NOMO-1 treated with DMSO at 0.1 percent for 48 hours (cell line): ENCODE measurements around the gene CDH4.

Experiments
- DNase-seq: peaks from one replicate; lab custom pipeline; 2025; ENCODE audit not compliant: unreplicated experiment; lab: John Stamatoyannopoulos, UW

Gene CDH4

DNA sequence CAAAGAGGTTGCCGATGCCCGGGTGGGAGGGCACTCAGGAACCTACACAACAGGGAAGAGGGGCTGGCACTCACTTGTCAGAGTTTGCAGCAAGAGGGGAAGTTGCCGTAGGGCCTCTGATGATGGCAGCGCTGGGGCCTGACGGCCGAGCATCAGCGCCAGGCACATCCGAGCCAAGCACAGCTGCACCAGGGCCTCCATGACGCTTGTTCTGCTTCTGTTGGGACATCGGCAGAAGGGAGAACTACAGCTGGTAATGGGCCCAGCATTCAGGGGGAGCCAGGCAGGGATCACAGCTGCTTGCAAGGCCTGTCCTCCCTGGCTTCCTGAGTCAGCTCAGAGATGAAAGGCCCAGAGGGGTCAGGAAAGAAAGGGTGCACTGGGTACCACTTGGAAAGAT, 367.7 kb downstream of the CDH4 start:
- DNase-seq: no peak

DNA sequence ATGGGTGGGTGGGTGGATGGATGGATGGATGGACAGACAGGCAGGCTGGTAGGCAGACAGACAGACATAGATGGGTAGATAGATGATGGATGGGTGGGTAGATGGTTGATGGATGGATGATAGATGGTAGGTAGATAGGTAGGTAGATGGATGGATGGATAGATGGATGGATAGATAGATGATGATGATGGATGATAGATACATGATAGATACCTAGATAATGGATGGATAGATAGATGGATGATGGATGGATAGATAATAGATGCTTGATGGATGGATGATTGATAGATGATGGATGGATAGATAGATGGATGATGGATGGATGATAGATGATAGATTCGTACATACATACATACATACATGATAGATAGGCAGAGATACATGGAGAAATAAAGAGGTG, 368.1 kb downstream of the CDH4 start:
- DNase-seq: no peak

- no peak for DNase-seq
Measured at GRCh38 chr20:61621035-61621730, 369.1 kb downstream of the CDH4 start.

DNA sequence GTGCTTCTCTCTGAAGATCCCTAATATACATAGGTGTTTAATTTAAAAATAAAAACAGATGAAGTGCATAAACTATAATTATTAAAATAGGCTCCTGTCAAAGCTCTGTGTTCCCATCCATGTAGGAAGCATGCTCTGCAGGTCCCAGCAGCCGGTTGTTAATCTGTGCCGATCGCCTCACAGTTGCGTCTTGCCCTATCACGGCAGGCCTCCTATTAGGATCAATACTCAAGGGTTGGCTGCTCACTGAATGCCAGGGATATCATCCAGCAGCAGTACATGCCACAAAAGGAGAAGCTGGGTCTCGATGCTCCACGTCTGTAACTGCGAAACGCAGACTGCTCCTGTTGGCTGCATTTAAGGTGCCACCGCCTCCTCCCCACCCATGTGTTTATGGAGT, 369.8 kb downstream of the CDH4 start:
- no peak for DNase-seq

GRCh38 chr20:61623451-61623850, 371.4 kb downstream of the CDH4 start:
- no peak for DNase-seq

DNA sequence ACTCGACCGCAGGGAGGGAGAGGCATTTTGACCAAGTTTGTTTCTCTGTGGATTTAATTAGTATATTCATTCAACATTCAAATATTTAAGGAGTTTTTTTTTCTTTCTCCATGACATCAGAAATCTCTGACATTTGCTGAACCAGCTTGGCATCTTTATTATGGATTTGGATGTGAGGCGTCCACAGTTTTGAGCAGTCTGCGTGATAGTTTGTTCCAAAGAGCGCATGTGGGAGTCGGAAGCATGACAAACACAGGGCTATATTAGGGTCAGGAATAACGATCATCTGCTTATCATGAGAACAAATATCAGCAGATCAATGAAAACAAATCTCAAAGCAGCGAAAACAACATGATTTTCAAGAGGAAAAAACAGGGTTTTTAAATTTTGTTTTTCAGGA, 373.2 kb downstream of the CDH4 start:
- no peak for DNase-seq

DNA sequence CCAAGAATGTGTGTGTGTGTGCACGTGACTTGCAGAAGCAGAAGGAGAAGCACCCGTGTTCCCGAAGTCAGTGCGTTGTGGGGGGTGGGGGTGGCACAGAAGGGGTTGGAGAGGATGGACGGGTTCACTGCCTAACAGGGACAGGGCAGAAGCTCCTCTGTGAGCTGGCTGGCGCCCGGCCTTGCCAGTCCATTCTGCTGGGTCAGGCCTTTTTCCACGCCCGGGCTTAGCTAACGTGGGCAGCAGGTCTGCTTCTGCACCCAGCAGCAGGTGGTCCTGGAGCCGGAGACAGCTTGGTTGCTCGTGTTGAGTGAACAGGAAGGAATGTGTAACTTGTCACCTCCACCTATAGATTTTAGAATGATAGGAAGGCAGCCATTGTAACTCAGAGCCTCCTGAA, 374.4 kb downstream of the CDH4 start:
- DNase-seq: no peak

DNA sequence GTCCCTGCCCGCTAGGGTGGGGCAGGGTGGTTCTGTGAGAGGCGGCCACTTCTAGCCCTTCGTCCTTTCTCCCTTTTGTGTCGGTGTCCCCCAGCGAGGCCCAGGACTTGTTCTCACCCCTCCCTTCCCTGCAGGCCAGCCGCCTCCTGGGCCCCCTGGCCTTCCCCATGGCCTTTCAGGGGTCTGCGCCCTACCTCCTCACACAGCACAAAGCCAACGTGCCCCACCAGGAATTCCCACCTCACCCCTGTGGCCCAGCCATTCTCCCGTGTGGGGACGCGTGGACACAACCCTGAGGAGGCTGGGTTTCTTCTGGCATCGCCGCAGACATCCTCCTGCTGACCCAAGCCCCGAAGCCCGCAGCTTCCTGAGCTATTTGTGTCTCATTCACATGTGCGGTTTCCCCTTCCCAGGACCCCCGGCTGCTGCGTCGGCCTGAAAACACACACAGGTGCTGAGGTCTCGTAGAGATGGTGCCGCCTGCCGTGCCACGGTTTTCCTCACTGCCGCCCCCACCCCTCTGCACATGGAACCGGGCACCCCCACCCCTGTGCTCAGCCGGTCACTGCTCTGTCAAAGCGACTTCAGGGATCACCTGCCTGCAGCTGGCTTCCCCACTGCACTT, 375.8 kb downstream of the CDH4 start:
- DNase-seq: no peak

GRCh38 chr20:61628480-61628879, 376.4 kb downstream of the CDH4 start:
- DNase-seq: no peak

DNA sequence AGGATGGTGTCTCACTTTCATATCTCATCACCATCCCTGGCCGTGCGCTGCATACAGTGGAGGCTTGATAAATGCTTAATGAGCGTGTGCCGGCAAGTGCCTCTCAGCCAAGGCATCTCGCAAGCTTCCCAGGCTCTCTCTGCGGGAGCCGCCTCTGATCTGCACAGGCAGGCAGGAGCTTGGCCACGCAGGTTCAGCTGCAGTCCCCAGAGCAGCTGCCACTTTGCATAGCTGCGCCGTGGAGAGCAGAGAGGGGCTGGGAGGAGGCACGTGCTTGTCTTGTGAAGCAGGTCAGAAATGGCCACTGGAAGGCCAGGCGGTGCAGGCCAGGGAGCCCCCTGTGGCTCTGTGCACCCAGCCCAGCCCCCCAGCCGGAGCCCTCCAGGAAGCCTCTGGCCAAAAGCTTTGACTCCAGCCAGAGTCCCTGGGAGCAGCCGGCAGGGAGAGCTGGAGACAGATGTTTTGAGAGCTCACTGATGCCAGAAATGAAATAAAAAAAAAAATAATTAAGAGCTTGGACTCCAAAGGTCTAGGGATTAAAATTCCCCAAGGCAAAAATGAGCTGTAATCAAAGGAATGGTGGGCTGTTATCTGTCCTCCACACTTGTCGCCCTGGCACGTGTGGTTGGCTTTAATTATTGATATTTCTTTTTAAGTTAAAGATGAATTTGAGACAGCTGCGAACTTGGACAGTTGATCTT, 377.0 kb downstream of the CDH4 start:
- no peak for DNase-seq

DNA sequence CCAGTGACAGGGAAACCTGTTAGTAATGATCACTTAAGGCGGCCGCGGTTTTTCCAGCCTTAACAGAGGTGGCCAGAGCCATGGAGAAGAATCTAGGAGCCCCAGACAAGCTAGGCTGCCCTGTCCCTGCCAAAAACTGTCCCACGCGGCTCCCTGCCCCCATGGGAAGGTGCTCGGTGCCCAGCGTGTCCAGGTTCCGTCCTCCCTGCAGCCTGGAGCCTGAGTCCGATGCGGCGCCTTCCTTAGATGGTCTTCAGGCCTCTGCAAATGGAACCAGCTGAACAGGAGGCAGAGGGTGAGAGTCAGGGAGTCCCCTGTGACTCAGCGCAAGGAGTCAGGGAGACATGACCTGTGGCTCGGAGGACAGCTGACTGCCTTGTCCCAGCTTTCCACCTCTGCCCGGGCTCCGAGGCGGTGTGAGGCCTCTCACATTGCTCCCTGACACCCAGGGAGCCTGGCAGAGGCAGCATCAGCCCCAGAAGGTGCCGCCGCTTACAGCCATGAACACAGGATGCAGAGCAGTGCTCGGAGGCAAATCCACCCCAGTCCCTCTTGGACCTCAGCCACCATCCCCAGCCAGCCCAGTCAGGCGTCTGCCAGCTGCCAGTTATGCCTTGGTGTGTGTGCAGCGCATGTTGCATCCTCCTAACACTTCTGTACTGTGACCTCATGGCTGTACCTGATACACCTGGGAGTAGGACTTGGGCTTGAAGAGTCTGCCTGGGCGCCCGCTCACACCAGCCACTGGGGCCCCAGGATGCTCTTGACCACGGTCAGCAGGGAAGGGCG, 377.7 kb downstream of the CDH4 start:
- DNase-seq: no peak

DNA sequence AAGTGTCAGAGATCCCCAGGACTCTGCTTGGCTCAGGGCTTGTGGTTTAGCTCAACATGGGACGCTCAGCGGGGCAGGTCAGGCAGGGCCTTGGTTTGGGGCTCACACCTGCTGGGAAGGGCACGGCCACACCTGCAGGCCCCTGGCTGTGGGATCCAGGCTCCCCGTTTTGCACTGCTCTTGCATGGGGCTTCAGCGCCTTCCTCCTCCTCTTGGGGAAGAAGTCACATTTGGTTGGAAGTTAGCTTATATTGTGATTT, 378.3 kb downstream of the CDH4 start:
- no peak for DNase-seq

DNA sequence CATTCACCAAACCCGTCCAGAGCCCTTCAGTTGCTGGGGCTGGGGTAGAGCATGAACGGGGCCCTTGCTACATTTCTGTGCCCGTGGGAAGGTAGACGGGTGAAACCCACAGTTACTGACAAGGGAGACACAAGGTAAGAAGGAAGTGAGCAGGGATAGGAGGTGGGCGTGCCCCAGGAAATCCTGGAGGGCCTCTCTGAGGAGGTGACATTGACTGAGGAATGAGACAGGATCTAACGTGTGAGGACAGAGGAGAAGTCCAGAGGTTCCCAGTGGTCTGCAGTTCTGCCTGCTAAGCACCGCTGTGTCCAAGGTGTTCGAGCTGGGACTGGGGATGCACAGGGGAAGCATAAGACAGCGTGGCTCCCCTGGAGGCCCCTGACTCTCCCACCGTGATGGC, 378.8 kb downstream of the CDH4 start:
- DNase-seq: no peak

DNA sequence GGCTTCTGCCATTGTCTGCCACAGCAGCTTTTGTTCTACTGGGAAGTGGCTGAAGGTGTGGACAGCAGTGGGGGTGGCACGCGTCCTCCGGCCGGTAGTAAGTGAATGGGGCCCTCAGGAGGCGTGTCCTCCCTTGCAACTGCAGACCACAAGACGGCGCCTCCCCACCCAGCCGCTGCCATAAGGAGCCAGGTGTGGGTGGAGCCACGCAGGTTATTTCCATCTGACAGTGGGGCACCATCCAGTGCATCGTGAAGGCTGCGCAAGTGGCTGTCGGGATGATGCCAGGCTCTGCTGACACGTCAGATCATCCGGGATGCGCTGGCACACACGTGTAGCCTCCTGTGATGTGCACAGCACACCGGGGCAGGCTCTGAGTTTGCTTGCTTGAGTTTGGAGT, 379.7 kb downstream of the CDH4 start:
- DNase-seq: no peak

- no peak for DNase-seq
Measured at GRCh38 chr20:61633004-61633403, 380.9 kb downstream of the CDH4 start.

DNA sequence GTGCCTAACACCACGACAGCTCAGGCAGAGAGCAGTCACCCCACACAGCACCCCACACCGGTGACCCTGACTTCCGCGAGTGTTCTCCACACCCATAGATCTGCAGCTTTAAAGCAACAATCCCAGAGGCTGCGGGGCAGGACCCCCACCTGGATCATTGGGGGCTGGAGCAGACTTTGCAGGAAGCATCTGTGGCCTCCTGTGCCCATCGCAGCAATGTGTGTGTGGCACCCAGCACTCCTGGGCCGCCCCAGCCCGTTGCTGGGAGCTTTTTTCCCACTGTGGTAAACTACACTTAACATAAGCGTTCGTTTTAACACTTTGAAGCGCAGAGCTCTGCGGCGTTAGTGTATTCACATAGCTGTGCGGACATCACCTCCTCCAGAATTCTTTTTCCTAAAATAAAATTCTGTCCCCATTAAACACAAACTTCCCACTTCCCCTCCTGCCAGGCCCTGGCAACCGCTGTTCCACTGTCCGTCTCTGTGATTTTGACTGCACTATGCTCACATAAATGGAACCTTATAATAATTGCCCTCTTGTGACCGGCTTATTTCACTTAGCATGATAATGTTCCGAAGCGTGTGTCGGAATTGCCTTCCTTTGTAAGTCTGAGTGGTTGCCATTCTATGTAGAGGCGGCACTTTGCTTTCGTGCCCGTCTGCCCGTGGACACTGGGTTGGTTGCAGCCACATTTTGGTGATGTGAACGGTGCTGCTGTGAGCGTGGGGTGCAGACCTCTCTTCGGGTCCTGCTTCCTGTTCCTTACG, 382.5 kb downstream of the CDH4 start:
- no peak for DNase-seq

DNA sequence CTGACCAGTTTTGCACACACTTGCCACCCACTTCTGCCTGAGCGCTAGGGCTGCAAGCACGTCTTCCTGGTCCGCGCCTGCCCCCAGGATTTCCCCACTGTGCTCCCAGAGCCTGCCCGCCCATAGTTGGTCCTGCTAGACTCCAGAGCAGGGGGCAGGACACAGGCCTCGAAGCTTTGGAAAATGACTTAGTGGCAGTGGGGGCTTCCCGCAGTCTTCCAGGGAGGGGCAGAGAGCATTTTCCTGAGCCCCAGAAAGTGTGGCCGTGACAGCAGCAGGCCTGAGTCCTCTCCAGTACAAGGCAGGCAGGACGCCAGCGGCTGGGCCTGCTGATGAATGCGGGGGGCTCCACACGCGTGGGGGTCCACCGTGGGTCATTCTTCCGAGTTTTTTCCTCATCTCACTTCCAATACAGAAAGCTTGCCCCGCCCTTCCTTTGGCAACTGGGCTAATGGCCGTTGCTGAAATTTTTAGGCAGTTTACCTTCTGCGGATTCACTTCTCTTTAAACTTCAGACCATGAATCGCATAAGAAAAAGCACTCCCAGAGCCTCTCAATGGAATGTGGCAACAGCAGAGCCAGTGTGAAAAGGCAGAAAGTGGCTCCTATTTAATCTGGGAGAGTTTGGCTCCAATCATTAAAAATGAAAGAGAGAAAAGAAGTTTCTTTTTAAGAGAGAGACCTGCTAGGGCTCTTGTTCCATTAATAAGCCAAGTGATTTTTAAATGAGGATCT, 383.8 kb downstream of the CDH4 start:
- DNase-seq: no peak

DNA sequence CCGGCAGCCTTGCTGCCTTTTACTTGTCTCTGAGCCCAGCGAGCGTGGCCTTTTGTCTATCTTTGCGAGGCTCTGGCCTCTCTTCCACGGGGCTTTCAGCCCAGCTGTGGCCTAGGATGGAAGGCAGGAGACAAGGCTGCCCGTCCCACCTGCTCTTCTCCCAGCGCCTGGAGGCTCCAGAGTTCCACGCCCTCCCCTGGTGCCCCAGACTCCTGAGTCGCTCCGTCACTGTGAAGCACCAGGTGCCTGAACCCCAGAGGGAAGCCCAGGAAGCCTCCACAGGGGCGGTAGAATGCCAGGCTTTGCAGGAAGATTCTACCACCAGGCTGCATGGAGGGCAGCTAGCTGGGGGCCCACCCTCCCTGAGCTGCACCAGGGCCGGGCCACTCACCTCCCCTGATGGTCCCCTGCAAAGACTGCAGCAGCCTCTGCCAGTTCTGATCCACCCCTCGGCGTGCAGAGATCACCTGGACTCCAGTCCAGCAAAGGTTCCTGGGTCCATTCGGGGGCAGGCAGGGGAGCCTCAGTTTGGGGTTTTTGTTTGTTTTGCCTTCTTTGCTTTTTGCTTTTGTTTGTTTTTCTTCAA, 384.6 kb downstream of the CDH4 start:
- no peak for DNase-seq

- no peak for DNase-seq
Measured at GRCh38 chr20:61638802-61639585, 386.9 kb downstream of the CDH4 start.
